MCF 10A (cell line): ENCODE results near the gene PPP2R2D. TPM values are rescaled to one million over a fixed set of nuclear protein-coding genes. Genes with fewer than 3 reads are reported as not detected.

ENCODE experiments used
- BruUV-seq: library from RNA; stranded (reverse); fragments of 400-500 nt; replicated peaks from 2 replicates; lab custom pipeline; 2021; lab: Mats Ljungman, UMichigan
- CTCF ChIA-PET: fragments of 300-600 bp; sonication (Branson Sonifier 250); formaldehyde crosslinking; extraction: SDS; loops from one replicate; lab custom pipeline; 2021; ENCODE audit warnings: antibody characterized with exemption, inconsistent platforms; lab: Yijun Ruan, JAX
- POLR2A ChIA-PET: fragments of 300-600, 350-650 bp; sonication (Branson Sonifier 250); formaldehyde crosslinking; extraction: SDS; loops from one replicate; lab custom pipeline; 2020; ENCODE audit warnings: antibody characterized with exemption, inconsistent platforms; lab: Yijun Ruan, JAX
- DNase-seq: peaks from one replicate; pipeline ENCODE4 v3.0.0-alpha.2; 2018; ENCODE audit not compliant: unreplicated experiment
- H3K27ac Mint-ChIP-seq: one replicate; pipeline ENCODE4 v1.8.0; 2022; ENCODE audit warnings: mild to moderate bottlenecking, low read depth, mixed read lengths; ENCODE audit not compliant: unreplicated experiment
- H3K27me3 Mint-ChIP-seq: one replicate; pipeline ENCODE4 v1.8.0; 2022; ENCODE audit warnings: mixed read lengths; ENCODE audit not compliant: insufficient read depth, unreplicated experiment
- H3K36me3 Mint-ChIP-seq: one replicate; pipeline ENCODE4 v1.8.0; 2022; ENCODE audit warnings: mild to moderate bottlenecking, moderate library complexity, mixed read lengths; ENCODE audit not compliant: insufficient read depth, unreplicated experiment
- H3K4me1 Mint-ChIP-seq: one replicate; pipeline ENCODE4 v1.8.0; 2022; ENCODE audit warnings: mixed read lengths; ENCODE audit not compliant: insufficient read depth, unreplicated experiment
- H3K4me3 Mint-ChIP-seq: one replicate; pipeline ENCODE4 v1.8.0; 2022; ENCODE audit warnings: mild to moderate bottlenecking, moderate library complexity, mixed read lengths; ENCODE audit not compliant: unreplicated experiment
- H3K9me3 Mint-ChIP-seq: one replicate; pipeline ENCODE4 v1.8.0; 2022; ENCODE audit warnings: mixed read lengths; ENCODE audit not compliant: unreplicated experiment
- CTCF ChIP-seq: fragments of 200-600 bp; IDR thresholded peaks from one replicate; pipeline ENCODE4 v1.8.0; 2022; ENCODE audit warnings: antibody characterized with exemption, mild to moderate bottlenecking; ENCODE audit not compliant: unreplicated experiment
- intact Hi-C: fragments of 100-400 bp; cut with micrococcal nuclease; formaldehyde crosslinking; loops from 2 replicates; pipeline ENCODE4 v1.14.1; 2022
- total RNA-seq: library from RNA; stranded (reverse); gene quantifications from 2 replicates; pipeline ENCODE4 v1.2.3, GENCODE V29; 2022

Gene PPP2R2D
- total RNA-seq, 1 experiment from 2014 or later: 35.5 TPM

GRCh38 chr10:131964298-131964697, 63.5 kb downstream of the PPP2R2D start:
- no TSS peak for BruUV-seq
- Mint-ChIP-seq H3K4me3 (no peak overlapping the region), H3K36me3 (peaks cover 61% of the 10 kb centered on the region), H3K9me3 (no peaks in the 10 kb centered on the region), H3K27me3 (no peaks in the 10 kb centered on the region), H3K4me1 (no peaks in the 10 kb centered on the region), H3K27ac (no peak overlapping the region)
- POLR2A ChIA-PET: interaction anchor here (0.5 kb wide), 1 partner anchor 26 kb away, joined by 3 read pairs; no protein-coding TSS in a partner anchor
- CTCF ChIA-PET: interaction anchor here (0.5 to 0.7 kb wide), 2 partner anchors 58 to 1786 kb away, joined by 3 to 5 read pairs; no protein-coding TSS in a partner anchor
- DNase-seq: no peak
- TF ChIP-seq CTCF: no peak
- intact Hi-C loops: no loop called here

GRCh38 chr10:131968949-131969348, 68.1 kb downstream of the PPP2R2D start:
- TF ChIP-seq CTCF: no peak
- CTCF ChIA-PET: interaction anchor here (1.3 kb wide), 1 partner anchor 54 kb away, joined by 3 read pairs; no protein-coding TSS in a partner anchor
- Mint-ChIP-seq H3K9me3 (no peaks in the 10 kb centered on the region), H3K4me1 (no peaks in the 10 kb centered on the region), H3K27me3 (no peaks in the 10 kb centered on the region), H3K27ac (no peak overlapping the region), H3K4me3 (no peak overlapping the region), H3K36me3 (peaks cover 83% of the 10 kb centered on the region)
- intact Hi-C loops: no loop called here
- no peak for DNase-seq
- POLR2A ChIA-PET: interaction anchor here (1.2 kb wide), 1 partner anchor 22 kb away, joined by 3 read pairs; no protein-coding TSS in a partner anchor
- BruUV-seq: no TSS peak

GRCh38 chr10:131970946-131971345, 70.1 kb downstream of the PPP2R2D start:
- no peak for DNase-seq
- BruUV-seq: no TSS peak
- Mint-ChIP-seq H3K36me3 (peaks cover 80% of the 10 kb centered on the region), H3K4me1 (no peaks in the 10 kb centered on the region), H3K27ac (no peak overlapping the region), H3K4me3 (no peak overlapping the region), H3K9me3 (no peaks in the 10 kb centered on the region), H3K27me3 (no peaks in the 10 kb centered on the region)
- intact Hi-C loops: no loop called here
- CTCF ChIA-PET: interaction anchor here (1.1 kb wide), 1 partner anchor 172 kb away, joined by 4 read pairs; no protein-coding TSS in a partner anchor
- TF ChIP-seq CTCF: no peak
- POLR2A ChIA-PET: no interaction called here

- ChIA-PET CTCF (interaction anchor here (0.6 to 1.7 kb wide), 3 partner anchors 10 to 51 kb away, joined by 3 to 4 read pairs (median 4); no protein-coding TSS in a partner anchor), POLR2A (interaction anchor here (1.1 kb wide), 1 partner anchor 10 kb away, joined by 3 read pairs; the partner anchor contains the start of gene BNIP3)
- no peak for DNase-seq
- no peak overlapping the region for H3K4me3 Mint-ChIP-seq
- H3K36me3 Mint-ChIP-seq: peaks cover 78% of the 10 kb centered on the region
- H3K4me1 Mint-ChIP-seq: no peaks in the 10 kb centered on the region
- intact Hi-C loops: no loop called here
- no peak for TF ChIP-seq CTCF
- no TSS peak for BruUV-seq
- no peaks in the 10 kb centered on the region for H3K27me3 Mint-ChIP-seq
- no peak overlapping the region for H3K27ac Mint-ChIP-seq
- no peaks in the 10 kb centered on the region for H3K9me3 Mint-ChIP-seq
Observed at GRCh38 chr10:131971591-131971990, 70.8 kb downstream of the PPP2R2D start.
